Activated CD4-positive, alpha-beta T cell treated with anti-CD3 and anti-CD28 coated beads for 36 hours (primary cell): Measurements from ENCODE around the gene PACS1. TPM values are rescaled to one million over a fixed set of nuclear protein-coding genes. Genes with fewer than 3 reads are reported as not detected.
"Not testable (repeated sequence)": the region's sequence is repeated elsewhere in the genome, so short reads cannot be mapped to it uniquely, and the experiment has no call there.

Source experiments
- ATAC-seq: fragments of 200-7000 bp; cut with Tn5 transposase; one replicate; pipeline ENCODE4 v1.10.0; 2021; ENCODE audit warnings: mild to moderate bottlenecking, moderate library complexity
- CTCF ChIA-PET: fragments of 350-600 bp; sonication (Branson Sonifier 250); formaldehyde crosslinking; loops from one replicate; lab custom pipeline; 2021; ENCODE audit warnings: antibody characterized with exemption; lab: Charles Lee
- POLR2A ChIA-PET: fragments of 350-600 bp; sonication (Branson Sonifier 250); formaldehyde crosslinking; loops from one replicate; lab custom pipeline; 2021; ENCODE audit warnings: antibody characterized with exemption, inconsistent platforms; lab: Charles Lee
- DNase-seq: peaks from one replicate; pipeline ENCODE4 v3.0.0-alpha.2; 2020
- H3K27ac Mint-ChIP-seq: one replicate; pipeline ENCODE4 v1.8.0; 2021; ENCODE audit warnings: mixed read lengths
- H3K27me3 Mint-ChIP-seq: one replicate; pipeline ENCODE4 v1.8.0; 2021; ENCODE audit warnings: mixed read lengths
- H3K36me3 Mint-ChIP-seq: one replicate; pipeline ENCODE4 v1.8.0; 2021; ENCODE audit warnings: low read depth, mixed read lengths
- H3K4me1 Mint-ChIP-seq: one replicate; pipeline ENCODE4 v1.8.0; 2021; ENCODE audit warnings: mixed read lengths
- H3K4me3 Mint-ChIP-seq: one replicate; pipeline ENCODE4 v1.8.0; 2021; ENCODE audit warnings: mild to moderate bottlenecking, moderate library complexity, mixed read lengths
- H3K9me3 Mint-ChIP-seq: one replicate; pipeline ENCODE4 v1.8.0; 2021; ENCODE audit warnings: low read depth, mixed read lengths
- intact Hi-C, 2 experiments: fragments of 100-400 bp; cut with DNase I in 1 of 2; cut with micrococcal nuclease in 1 of 2; formaldehyde crosslinking; loops; one replicate each; pipeline versions ENCODE4 v1.14.2 to v1.15.1; 2022 to 2024; cut with DNase I, micrococcal nuclease
- total RNA-seq, 2 experiments: library from RNA; stranded (reverse); gene quantifications; one replicate each; pipeline ENCODE4 v1.2.3, GENCODE V29; 2021

Gene PACS1
- total RNA-seq, 2 experiments from 2014 or later, result 76.6 to 90.7 TPM

GRCh38 chr11:66274219-66274618 is 204.1 kb downstream of the PACS1 start:
- ChIA-PET POLR2A (interaction anchor here (0.9 kb wide), 1 partner anchor 166 kb away, joined by 4 read pairs; no protein-coding TSS in a partner anchor), CTCF (no interaction called here)
- intact Hi-C loops, result no loop called here
- H3K27me3 Mint-ChIP-seq, result no peaks in the 10 kb centered on the region
- no peaks in the 10 kb centered on the region for H3K9me3 Mint-ChIP-seq
- no peak overlapping the region for H3K4me3 Mint-ChIP-seq
- DNase-seq, result no peak
- peaks cover 23% of the 10 kb centered on the region for H3K4me1 Mint-ChIP-seq
- no peak for ATAC-seq
- no peak overlapping the region for H3K27ac Mint-ChIP-seq
- peaks cover 37% of the 10 kb centered on the region for H3K36me3 Mint-ChIP-seq

GRCh38 chr11:66275396-66275795 is 205.3 kb downstream of the PACS1 start:
- no peak for DNase-seq
- ATAC-seq, result no peak
- CTCF ChIA-PET, result no interaction called here
- no peak overlapping the region for H3K4me3 Mint-ChIP-seq
- no peaks in the 10 kb centered on the region for H3K27me3 Mint-ChIP-seq
- POLR2A ChIA-PET, result interaction anchor here (0.6 kb wide), 1 partner anchor 14 kb away, joined by 3 read pairs; the partner anchor contains the start of gene YIF1A
- no peak overlapping the region for H3K27ac Mint-ChIP-seq
- H3K9me3 Mint-ChIP-seq, result no peaks in the 10 kb centered on the region
- H3K36me3 Mint-ChIP-seq, result peaks cover 33% of the 10 kb centered on the region
- intact Hi-C loops, result no loop called here
- H3K4me1 Mint-ChIP-seq, result peaks cover 14% of the 10 kb centered on the region

- no peak overlapping the region for H3K4me3 Mint-ChIP-seq
- H3K9me3 Mint-ChIP-seq, result no peaks in the 10 kb centered on the region
- peaks cover 9% of the 10 kb centered on the region for H3K4me1 Mint-ChIP-seq
- ChIA-PET CTCF (no interaction called here), POLR2A (no interaction called here)
- intact Hi-C loops, result no loop called here
- peaks cover 29% of the 10 kb centered on the region for H3K36me3 Mint-ChIP-seq
- ATAC-seq (no peak), DNase-seq (no peak)
- H3K27me3 Mint-ChIP-seq, result no peaks in the 10 kb centered on the region
- H3K27ac Mint-ChIP-seq, result no peak overlapping the region
Measured at GRCh38 chr11:66275984-66276612, 206.0 kb downstream of the PACS1 start.

GRCh38 chr11:66276619-66277018 is 206.5 kb downstream of the PACS1 start:
- H3K4me1 Mint-ChIP-seq, DNase-seq, H3K4me3 Mint-ChIP-seq, H3K27ac Mint-ChIP-seq, H3K9me3 Mint-ChIP-seq, POLR2A ChIA-PET, H3K27me3 Mint-ChIP-seq, intact Hi-C loops, ATAC-seq, CTCF ChIA-PET: not testable (repeated sequence)
- H3K36me3 Mint-ChIP-seq, result peaks cover 28% of the 10 kb centered on the region

GRCh38 chr11:66277064-66277463 is 207.0 kb downstream of the PACS1 start:
- POLR2A ChIA-PET, result not testable (repeated sequence)

GRCh38 chr11:66277471-66278362 is 207.6 kb downstream of the PACS1 start, which contains the start of gene CNIH2:
Gene CNIH2 (plus strand): TSS chr11:66278175. CDS start chr11:66278457, 282 bp downstream.
- H3K36me3 Mint-ChIP-seq, result peaks cover 19% of the 10 kb centered on the region
- peak within 1 kb of the TSS; percentile 43 for H3K4me3 Mint-ChIP-seq
- no peaks in the 10 kb centered on the region for H3K27me3 Mint-ChIP-seq
- intact Hi-C loops, result loop anchor here in 1 of 2 experiments (1.0 kb wide), 1 partner anchor 9 kb away; the partner anchor contains the start of gene RAB1B
- peak; percentile 36 for ATAC-seq
- ChIA-PET POLR2A (no interaction called here), CTCF (no interaction called here)
- DNase-seq, result peak; percentile 64
- peaks cover 16% of the 10 kb centered on the region for H3K4me1 Mint-ChIP-seq
- no peaks in the 10 kb centered on the region for H3K9me3 Mint-ChIP-seq
- no peak within 1 kb of the TSS for H3K27ac Mint-ChIP-seq

More at GRCh38 chr11:66277064-66277463, 207.0 kb downstream of the PACS1 start:
- intact Hi-C loops, H3K27me3 Mint-ChIP-seq, ATAC-seq, DNase-seq, H3K4me3 Mint-ChIP-seq, CTCF ChIA-PET, H3K27ac Mint-ChIP-seq, H3K9me3 Mint-ChIP-seq: not testable (repeated sequence)
- peaks cover 11% of the 10 kb centered on the region for H3K4me1 Mint-ChIP-seq
- peaks cover 24% of the 10 kb centered on the region for H3K36me3 Mint-ChIP-seq

- intact Hi-C loops, result loop anchor here in 1 of 2 experiments (1.0 kb wide), 1 partner anchor 10 kb away; the partner anchor contains the start of gene RAB1B
- no peak overlapping the region for H3K27ac Mint-ChIP-seq
Measured at GRCh38 chr11:66278363-66279091, 208.5 kb downstream of the PACS1 start.

GRCh38 chr11:66279092-66279734 is 209.1 kb downstream of the PACS1 start:
- H3K27me3 Mint-ChIP-seq, result no peaks in the 10 kb centered on the region
- no peak for ATAC-seq
- peaks cover 10% of the 10 kb centered on the region for H3K36me3 Mint-ChIP-seq
- H3K9me3 Mint-ChIP-seq, result no peaks in the 10 kb centered on the region
- no peak overlapping the region for H3K27ac Mint-ChIP-seq
- ChIA-PET POLR2A (no interaction called here), CTCF (interaction anchor here (2.1 to 2.6 kb wide), 2 partner anchors 10 to 20 kb away, joined by 7 to 14 read pairs; partner anchors contain the start of gene YIF1A)
- no peak for DNase-seq
- H3K4me1 Mint-ChIP-seq, result peaks cover 22% of the 10 kb centered on the region
- peak overlapping the region; percentile 43 for H3K4me3 Mint-ChIP-seq
- intact Hi-C loops, result no loop called here

More at GRCh38 chr11:66278363-66279091, 208.5 kb downstream of the PACS1 start:
- peaks cover 13% of the 10 kb centered on the region for H3K36me3 Mint-ChIP-seq
- ATAC-seq, result no peak
- no peaks in the 10 kb centered on the region for H3K9me3 Mint-ChIP-seq
- no peaks in the 10 kb centered on the region for H3K27me3 Mint-ChIP-seq
- H3K4me3 Mint-ChIP-seq, result peak overlapping the region; percentile 43
- ChIA-PET POLR2A (no interaction called here), CTCF (interaction anchor here (2.6 kb wide), 1 partner anchor 11 kb away, joined by 14 read pairs; the partner anchor contains the start of gene YIF1A)
- peaks cover 22% of the 10 kb centered on the region for H3K4me1 Mint-ChIP-seq
- peak; percentile 29 for DNase-seq

- Mint-ChIP-seq H3K27ac (no peak overlapping the region), H3K4me1 (peaks cover 22% of the 10 kb centered on the region), H3K4me3 (no peak overlapping the region), H3K9me3 (no peaks in the 10 kb centered on the region), H3K27me3 (no peaks in the 10 kb centered on the region), H3K36me3 (peaks cover 10% of the 10 kb centered on the region)
- POLR2A ChIA-PET, result interaction anchor here (1.0 kb wide), 1 partner anchor 9 kb away, joined by 3 read pairs; the partner anchor contains the start of gene YIF1A
- intact Hi-C loops, result no loop called here
- DNase-seq, result no peak
- no peak for ATAC-seq
- CTCF ChIA-PET, result interaction anchor here (0.6 to 3.8 kb wide), 8 partner anchors 8 to 218 kb away, joined by 3 to 26 read pairs (median 8); partner anchors contain the start of genes RAB1B and YIF1A
Measured at GRCh38 chr11:66280428-66280827, 210.4 kb downstream of the PACS1 start.

- H3K9me3 Mint-ChIP-seq, result no peaks in the 10 kb centered on the region
- ATAC-seq (no peak), DNase-seq (no peak)
- H3K4me3 Mint-ChIP-seq, result no peak overlapping the region
- intact Hi-C loops, result no loop called here
- peaks cover 22% of the 10 kb centered on the region for H3K4me1 Mint-ChIP-seq
- CTCF ChIA-PET, result interaction anchor here (0.6 to 3.8 kb wide), 11 partner anchors 8 to 391 kb away, joined by 3 to 26 read pairs (median 5); partner anchors contain the start of genes CCDC85B, RAB1B and YIF1A
- H3K27ac Mint-ChIP-seq, result no peak overlapping the region
- POLR2A ChIA-PET, result no interaction called here
- H3K36me3 Mint-ChIP-seq, result peaks cover 8% of the 10 kb centered on the region
- H3K27me3 Mint-ChIP-seq, result no peaks in the 10 kb centered on the region
Measured at GRCh38 chr11:66281001-66281400, 210.9 kb downstream of the PACS1 start.
